Measurements from ENCODE around the gene PPFIBP2. TPM values are rescaled to one million over a fixed set of nuclear protein-coding genes. Genes with fewer than 3 reads are reported as not detected.
A peak's percentile ranks its signal among the peaks of the same experiment; 100 is the strongest.

The PPFIBP2 gene
- total RNA-seq, 4 donors from 2014 or later = 8.0 to 26.5 (median 11.3) TPM

- no peak overlapping the region for H3K4me3 ChIP-seq
- no peaks in the 10 kb centered on the region for H3K9me3 ChIP-seq
- no peaks in the 10 kb centered on the region for H3K27me3 ChIP-seq
- no peak overlapping the region for H3K27ac ChIP-seq
- peaks cover 0 to 15% of the 10 kb centered on the region in 2 donors for H3K36me3 ChIP-seq
- ATAC-seq = no peak
- H3K4me1 ChIP-seq = peaks cover 0 to 10% (median 4%) of the 10 kb centered on the region in 3 donors
- WGBS, 2 donors (ENCODE audit: low coverage in 1 of 2) = 100% methylated on average over 1 to 2 of the region's 3 CpGs
- TF ChIP-seq EP300 (IDR thresholded peaks at IDR 0.05) (no peak), POLR2A (IDR thresholded peaks at IDR 0.05) (no peak), POLR2AphosphoS5 (IDR thresholded peaks at IDR 0.05) (no peak), CTCF (IDR thresholded peaks at IDR 0.05) (no peak)
Observed at GRCh38 chr11:7593481-7593880, 79.7 kb downstream of the PPFIBP2 start.

- Histone ChIP-seq H3K4me1 (peaks cover 0 to 10% (median 4%) of the 10 kb centered on the region in 3 donors), H3K27ac (peak overlapping the region in 3 of 4 donors; percentile 26 to 45 (median 35)), H3K27me3 (no peaks in the 10 kb centered on the region), H3K4me3 (no peak overlapping the region), H3K9me3 (no peaks in the 10 kb centered on the region), H3K36me3 (peaks cover 0 to 15% of the 10 kb centered on the region in 2 donors)
- no peak for TF ChIP-seq POLR2AphosphoS5 (IDR thresholded peaks at IDR 0.05)
- 40% methylated on average over 1 of the region's 1 CpG; no CpG with 5 or more reads in 1 of the 2 donors for WGBS, 2 donors (ENCODE audit: low coverage in 1 of 2)
- peak; percentile 77 for ATAC-seq
Observed at GRCh38 chr11:7595016-7595866, 81.4 kb downstream of the PPFIBP2 start.

GRCh38 chr11:7595951-7596350, 82.2 kb downstream of the PPFIBP2 start:
- Histone ChIP-seq H3K27ac (peak overlapping the region in 1 of 4 donors; percentile 19), H3K27me3 (no peaks in the 10 kb centered on the region), H3K36me3 (peaks cover 0 to 15% of the 10 kb centered on the region in 2 donors), H3K4me3 (no peak overlapping the region), H3K4me1 (peaks cover 0 to 16% (median 7%) of the 10 kb centered on the region in 3 donors), H3K9me3 (no peaks in the 10 kb centered on the region)
- TF ChIP-seq EP300 (IDR thresholded peaks at IDR 0.05) = no peak
- no peak for TF ChIP-seq POLR2A (IDR thresholded peaks at IDR 0.05)
- TF ChIP-seq CTCF (IDR thresholded peaks at IDR 0.05) = no peak
- TF ChIP-seq POLR2AphosphoS5 (IDR thresholded peaks at IDR 0.05) = no peak
- ATAC-seq = no peak
- 63 to 76% methylated on average over 2 of the region's 2 CpGs for WGBS, 2 donors (ENCODE audit: low coverage in 1 of 2)

GRCh38 chr11:7596975-7597391, 83.2 kb downstream of the PPFIBP2 start:
- Histone ChIP-seq H3K27ac (no peak overlapping the region), H3K9me3 (no peaks in the 10 kb centered on the region), H3K4me3 (no peak overlapping the region), H3K4me1 (peaks cover 0 to 21% (median 7%) of the 10 kb centered on the region in 3 donors), H3K36me3 (peaks cover 0 to 15% of the 10 kb centered on the region in 2 donors), H3K27me3 (no peaks in the 10 kb centered on the region)
- TF ChIP-seq CTCF (IDR thresholded peaks at IDR 0.05) = no peak
- no peak for TF ChIP-seq POLR2AphosphoS5 (IDR thresholded peaks at IDR 0.05)
- no peak for TF ChIP-seq POLR2A (IDR thresholded peaks at IDR 0.05)
- no peak for TF ChIP-seq EP300 (IDR thresholded peaks at IDR 0.05)
- 85 to 100% methylated on average over 2 to 3 of the region's 5 CpGs for WGBS, 2 donors (ENCODE audit: low coverage in 1 of 2)
- ATAC-seq = no peak

- no peak overlapping the region for H3K4me3 ChIP-seq
- no peak for ATAC-seq
- no peaks in the 10 kb centered on the region for H3K9me3 ChIP-seq
- no peaks in the 10 kb centered on the region for H3K27me3 ChIP-seq
- H3K27ac ChIP-seq = no peak overlapping the region
- peaks cover 0 to 21% (median 7%) of the 10 kb centered on the region in 3 donors for H3K4me1 ChIP-seq
- peaks cover 0 to 15% of the 10 kb centered on the region in 2 donors for H3K36me3 ChIP-seq
- TF ChIP-seq EP300 (IDR thresholded peaks at IDR 0.05) (no peak), POLR2A (IDR thresholded peaks at IDR 0.05) (no peak), CTCF (IDR thresholded peaks at IDR 0.05) (no peak), POLR2AphosphoS5 (IDR thresholded peaks at IDR 0.05) (no peak)
- WGBS, 2 donors (ENCODE audit: low coverage in 1 of 2) = 85% methylated on average over 2 of the region's 8 CpGs; no CpG with 5 or more reads in 1 of the 2 donors
Observed at GRCh38 chr11:7597620-7598019, 83.8 kb downstream of the PPFIBP2 start.
